ENCODE measurements around the gene SNORC. TPM values are rescaled to one million over a fixed set of nuclear protein-coding genes. Genes with fewer than 3 reads are reported as not detected.

SNORC gene
- total RNA-seq, 1 donor from 2014 or later = not detected

DNA sequence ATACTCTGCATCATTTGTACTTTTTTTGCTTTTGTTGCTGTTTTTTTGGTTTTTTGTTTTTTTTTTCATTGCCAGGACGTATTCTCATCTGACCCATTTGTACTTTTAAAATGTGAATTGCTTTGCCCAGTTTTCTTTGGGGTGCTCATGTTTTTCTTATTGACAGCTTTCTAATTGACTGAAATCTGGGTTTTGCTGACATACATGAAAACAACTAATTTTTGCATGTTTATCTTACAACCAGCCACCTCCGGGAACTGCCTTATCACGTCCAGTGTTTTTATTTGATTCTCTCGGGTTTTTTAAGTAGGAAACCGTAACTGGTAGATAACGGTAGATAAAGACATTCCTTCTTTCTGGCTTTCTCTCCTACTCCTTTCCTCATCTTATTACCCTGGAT lies 38.6 kb downstream of the SNORC start:
- DNase-seq (ENCODE audit: low spot score) = no peak
- Mint-ChIP-seq H3K27ac (no peak overlapping the region), H3K4me3 (no peak overlapping the region), H3K9me3 (peaks cover 29% of the 10 kb centered on the region), H3K27me3 (ENCODE audit: insufficient read depth, low read depth) (peaks cover 15% of the 10 kb centered on the region), H3K36me3 (peaks cover 10% of the 10 kb centered on the region), H3K4me1 (peaks cover 7% of the 10 kb centered on the region)
- Histone ChIP-seq H3F3A (ENCODE audit: low read depth) (peaks cover 11% of the 10 kb centered on the region), H3K27me3 (peaks cover 6% of the 10 kb centered on the region), H3K9me3 (ENCODE audit: low read depth) (no peaks in the 10 kb centered on the region), H3K79me2 (ENCODE audit: low read depth) (no peaks in the 10 kb centered on the region), H4K20me1 (ENCODE audit: low read depth) (peaks cover 5% of the 10 kb centered on the region), H2AFZ (replicated peaks) (no peak overlapping the region), H3K36me3 (no peaks in the 10 kb centered on the region), H3K27ac (no peak overlapping the region), H3K9ac (no peak overlapping the region), H3K4me1 (peaks cover 8% of the 10 kb centered on the region), H3K4me3 (no peak overlapping the region), H3K4me2 (no peak overlapping the region)
- TF ChIP-seq EZH2phosphoT487 (IDR thresholded peaks at IDR 0.05) = no peak
- TF ChIP-seq EZH2 (IDR thresholded peaks at IDR 0.05) = no peak
- no peak for TF ChIP-seq CTCF (IDR thresholded peaks at IDR 0.05)

DNA sequence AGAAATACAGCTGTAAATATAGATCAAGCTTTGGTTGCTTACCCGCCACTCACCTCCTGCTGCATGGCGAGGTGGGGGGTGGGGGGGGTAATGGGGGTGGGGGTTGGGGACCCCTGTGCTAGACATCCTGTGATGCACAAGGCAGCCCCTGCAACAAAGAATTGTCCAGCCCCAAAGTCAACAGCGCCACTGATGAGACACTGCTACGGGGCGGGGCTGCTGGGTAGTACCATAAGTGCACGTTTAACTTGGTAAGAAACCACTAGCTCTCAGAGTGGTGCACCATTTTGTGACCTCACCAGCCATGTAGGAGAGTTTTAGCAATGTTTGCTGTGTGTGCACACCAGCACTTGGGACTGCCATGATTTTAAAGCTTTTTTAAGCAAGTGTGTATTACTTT lies 40.3 kb downstream of the SNORC start:
- Histone ChIP-seq H3K9me3 (ENCODE audit: low read depth) (no peaks in the 10 kb centered on the region), H3K4me1 (peaks cover 8% of the 10 kb centered on the region), H3K9ac (no peak overlapping the region), H2AFZ (replicated peaks) (no peak overlapping the region), H4K20me1 (ENCODE audit: low read depth) (peaks cover 5% of the 10 kb centered on the region), H3K79me2 (ENCODE audit: low read depth) (no peaks in the 10 kb centered on the region), H3K4me2 (no peak overlapping the region), H3F3A (ENCODE audit: low read depth) (peaks cover 11% of the 10 kb centered on the region), H3K4me3 (no peak overlapping the region), H3K27me3 (no peaks in the 10 kb centered on the region), H3K27ac (no peak overlapping the region), H3K36me3 (no peaks in the 10 kb centered on the region)
- H3K36me3 Mint-ChIP-seq = peaks cover 10% of the 10 kb centered on the region
- DNase-seq (ENCODE audit: low spot score) = no peak
- peaks cover 15% of the 10 kb centered on the region for H3K27me3 Mint-ChIP-seq (ENCODE audit: insufficient read depth, low read depth)
- no peak overlapping the region for H3K27ac Mint-ChIP-seq
- no peak overlapping the region for H3K4me3 Mint-ChIP-seq
- H3K9me3 Mint-ChIP-seq = peaks cover 27% of the 10 kb centered on the region
- H3K4me1 Mint-ChIP-seq = peaks cover 7% of the 10 kb centered on the region
- TF ChIP-seq EZH2phosphoT487 (IDR thresholded peaks at IDR 0.05) (no peak), EZH2 (IDR thresholded peaks at IDR 0.05) (no peak)

DNA sequence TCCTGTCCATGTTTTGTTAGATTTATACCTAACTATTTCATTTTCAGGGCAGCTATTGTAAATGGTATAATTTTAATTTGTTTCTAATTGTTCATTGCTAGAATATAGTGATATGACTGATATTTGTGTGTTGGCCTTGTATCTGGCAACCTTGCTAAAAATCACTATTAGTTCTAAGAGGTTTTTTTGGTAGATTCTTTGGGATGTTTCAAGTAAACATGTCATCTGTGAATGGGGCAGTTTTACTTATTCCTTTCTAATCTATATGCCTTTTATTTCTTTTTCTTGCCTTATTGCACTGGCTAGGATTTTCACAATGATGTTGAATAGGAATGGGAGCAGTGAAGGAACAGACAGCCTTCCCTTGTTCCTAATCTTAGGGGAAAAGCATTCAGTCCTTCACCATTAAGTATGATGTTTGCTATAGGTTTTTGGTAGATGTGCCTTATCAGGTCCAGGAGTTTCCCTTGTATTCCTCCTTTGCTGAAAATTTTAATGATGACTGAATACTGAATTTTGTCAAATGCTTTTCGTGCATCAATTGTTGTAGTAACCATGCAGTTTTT lies 41.7 kb downstream of the SNORC start:
- H3K4me2 ChIP-seq = no peak overlapping the region
- no peak overlapping the region for H3K9ac ChIP-seq
- peaks cover 8% of the 10 kb centered on the region for H3K27me3 ChIP-seq
- H3K79me2 ChIP-seq (ENCODE audit: low read depth) = no peaks in the 10 kb centered on the region
- peaks cover 8% of the 10 kb centered on the region for H3K4me1 ChIP-seq
- H3K27ac ChIP-seq = no peak overlapping the region
- DNase-seq (ENCODE audit: low spot score) = no peak
- peaks cover 11% of the 10 kb centered on the region for H3F3A ChIP-seq (ENCODE audit: low read depth)
- Mint-ChIP-seq H3K27me3 (ENCODE audit: insufficient read depth, low read depth) (peaks cover 17% of the 10 kb centered on the region), H3K9me3 (peaks cover 27% of the 10 kb centered on the region), H3K27ac (no peak overlapping the region), H3K4me1 (peaks cover 7% of the 10 kb centered on the region), H3K4me3 (no peak overlapping the region), H3K36me3 (peaks cover 11% of the 10 kb centered on the region)
- H3K9me3 ChIP-seq (ENCODE audit: low read depth) = no peaks in the 10 kb centered on the region
- no peak overlapping the region for H2AFZ ChIP-seq (replicated peaks)
- peaks cover 5% of the 10 kb centered on the region for H4K20me1 ChIP-seq (ENCODE audit: low read depth)
- H3K4me3 ChIP-seq = no peak overlapping the region
- TF ChIP-seq EZH2 (IDR thresholded peaks at IDR 0.05) (no peak), CTCF (IDR thresholded peaks at IDR 0.05) (no peak), EZH2phosphoT487 (IDR thresholded peaks at IDR 0.05) (no peak)
- H3K36me3 ChIP-seq = no peaks in the 10 kb centered on the region

GRCh38 chr2:232913903-232914302 lies 43.8 kb downstream of the SNORC start:
- Histone ChIP-seq H3K4me1 (no peaks in the 10 kb centered on the region), H2AFZ (replicated peaks) (no peak overlapping the region), H3K9ac (no peak overlapping the region), H3K9me3 (ENCODE audit: low read depth) (no peaks in the 10 kb centered on the region), H3K27ac (no peak overlapping the region), H3K79me2 (ENCODE audit: low read depth) (no peaks in the 10 kb centered on the region), H3F3A (ENCODE audit: low read depth) (no peaks in the 10 kb centered on the region), H3K36me3 (no peaks in the 10 kb centered on the region), H3K4me3 (no peak overlapping the region), H3K4me2 (no peak overlapping the region), H4K20me1 (ENCODE audit: low read depth) (no peaks in the 10 kb centered on the region), H3K27me3 (peaks cover 8% of the 10 kb centered on the region)
- DNase-seq (ENCODE audit: low spot score) = no peak
- H3K9me3 Mint-ChIP-seq = peaks cover 27% of the 10 kb centered on the region
- H3K27me3 Mint-ChIP-seq (ENCODE audit: insufficient read depth, low read depth) = peaks cover 16% of the 10 kb centered on the region
- H3K4me1 Mint-ChIP-seq = no peaks in the 10 kb centered on the region
- peaks cover 13% of the 10 kb centered on the region for H3K36me3 Mint-ChIP-seq
- H3K4me3 Mint-ChIP-seq = no peak overlapping the region
- no peak overlapping the region for H3K27ac Mint-ChIP-seq
- TF ChIP-seq CTCF (IDR thresholded peaks at IDR 0.05) = no peak
- no peak for TF ChIP-seq EZH2 (IDR thresholded peaks at IDR 0.05)
- TF ChIP-seq EZH2phosphoT487 (IDR thresholded peaks at IDR 0.05) = no peak
